Epithelial cell of esophagus (primary cell): ENCODE measurements around the gene IMPA2.

ENCODE experiments used
- DNase-seq: peaks from one replicate; pipeline ENCODE4 v3.0.0; 2010; ENCODE audit warnings: low read depth
- H3K4me3 ChIP-seq: 2 replicates; pipeline ENCODE4 v1.5.1; 2011; ENCODE audit warnings: mild to moderate bottlenecking, low read length, control low read depth
- TF ChIP-seq, protein P1 (sequence below): IDR thresholded peaks from 2 replicates; pipeline ENCODE4 v1.5.1; 2011; ENCODE audit warnings: low read depth, mild to moderate bottlenecking, low read length, control low read depth, inconsistent platforms; ENCODE audit not compliant: insufficient read depth; ENCODE audit errors: missing control alignments

Gene IMPA2

DNA sequence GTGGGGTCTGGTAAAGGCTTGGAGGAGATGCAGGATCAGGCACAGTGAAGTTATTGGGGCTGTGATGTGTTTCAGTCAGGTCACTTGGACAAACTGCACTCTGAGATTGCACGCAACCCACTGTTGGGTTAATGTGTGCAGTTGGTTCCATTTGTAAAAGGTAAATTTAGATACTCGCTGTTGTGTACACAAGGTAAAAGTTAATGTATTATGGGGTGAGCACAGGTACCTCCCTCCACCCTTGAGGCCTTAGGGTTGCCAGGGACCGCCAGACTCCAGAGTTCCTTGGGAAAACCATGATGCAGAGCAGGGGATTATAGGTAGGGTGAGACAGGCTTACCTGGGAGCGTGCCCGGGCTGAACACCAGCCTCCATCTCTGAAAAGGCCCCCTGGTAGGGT, 20.1 kb downstream of the IMPA2 start:
- TF ChIP-seq, protein P1, sequence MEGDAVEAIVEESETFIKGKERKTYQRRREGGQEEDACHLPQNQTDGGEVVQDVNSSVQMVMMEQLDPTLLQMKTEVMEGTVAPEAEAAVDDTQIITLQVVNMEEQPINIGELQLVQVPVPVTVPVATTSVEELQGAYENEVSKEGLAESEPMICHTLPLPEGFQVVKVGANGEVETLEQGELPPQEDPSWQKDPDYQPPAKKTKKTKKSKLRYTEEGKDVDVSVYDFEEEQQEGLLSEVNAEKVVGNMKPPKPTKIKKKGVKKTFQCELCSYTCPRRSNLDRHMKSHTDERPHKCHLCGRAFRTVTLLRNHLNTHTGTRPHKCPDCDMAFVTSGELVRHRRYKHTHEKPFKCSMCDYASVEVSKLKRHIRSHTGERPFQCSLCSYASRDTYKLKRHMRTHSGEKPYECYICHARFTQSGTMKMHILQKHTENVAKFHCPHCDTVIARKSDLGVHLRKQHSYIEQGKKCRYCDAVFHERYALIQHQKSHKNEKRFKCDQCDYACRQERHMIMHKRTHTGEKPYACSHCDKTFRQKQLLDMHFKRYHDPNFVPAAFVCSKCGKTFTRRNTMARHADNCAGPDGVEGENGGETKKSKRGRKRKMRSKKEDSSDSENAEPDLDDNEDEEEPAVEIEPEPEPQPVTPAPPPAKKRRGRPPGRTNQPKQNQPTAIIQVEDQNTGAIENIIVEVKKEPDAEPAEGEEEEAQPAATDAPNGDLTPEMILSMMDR, result no peak
- H3K4me3 ChIP-seq, result no peak overlapping the region
- no peak for DNase-seq

DNA sequence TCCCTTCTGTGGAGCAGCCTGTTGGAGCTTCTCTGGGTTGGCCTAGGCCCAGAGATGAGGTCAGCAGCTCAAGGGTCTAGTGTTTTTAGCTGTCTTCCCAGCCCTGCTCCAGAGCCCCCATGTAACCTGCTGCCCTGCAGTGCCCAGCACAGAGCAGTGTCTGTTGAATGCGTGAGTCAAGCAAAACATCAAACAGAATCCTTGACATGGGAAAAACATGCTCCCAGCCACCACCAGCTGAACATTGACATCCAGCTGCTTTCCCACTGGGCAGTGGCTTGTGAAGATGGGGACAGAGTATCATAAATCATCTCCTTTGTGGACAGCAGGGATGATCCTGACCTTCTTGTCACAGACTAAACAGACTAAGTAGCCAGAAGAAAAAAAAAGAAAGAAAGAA, 22.6 kb downstream of the IMPA2 start:
- TF ChIP-seq, protein P1, result no peak
- DNase-seq, result no peak
- no peak overlapping the region for H3K4me3 ChIP-seq

DNA sequence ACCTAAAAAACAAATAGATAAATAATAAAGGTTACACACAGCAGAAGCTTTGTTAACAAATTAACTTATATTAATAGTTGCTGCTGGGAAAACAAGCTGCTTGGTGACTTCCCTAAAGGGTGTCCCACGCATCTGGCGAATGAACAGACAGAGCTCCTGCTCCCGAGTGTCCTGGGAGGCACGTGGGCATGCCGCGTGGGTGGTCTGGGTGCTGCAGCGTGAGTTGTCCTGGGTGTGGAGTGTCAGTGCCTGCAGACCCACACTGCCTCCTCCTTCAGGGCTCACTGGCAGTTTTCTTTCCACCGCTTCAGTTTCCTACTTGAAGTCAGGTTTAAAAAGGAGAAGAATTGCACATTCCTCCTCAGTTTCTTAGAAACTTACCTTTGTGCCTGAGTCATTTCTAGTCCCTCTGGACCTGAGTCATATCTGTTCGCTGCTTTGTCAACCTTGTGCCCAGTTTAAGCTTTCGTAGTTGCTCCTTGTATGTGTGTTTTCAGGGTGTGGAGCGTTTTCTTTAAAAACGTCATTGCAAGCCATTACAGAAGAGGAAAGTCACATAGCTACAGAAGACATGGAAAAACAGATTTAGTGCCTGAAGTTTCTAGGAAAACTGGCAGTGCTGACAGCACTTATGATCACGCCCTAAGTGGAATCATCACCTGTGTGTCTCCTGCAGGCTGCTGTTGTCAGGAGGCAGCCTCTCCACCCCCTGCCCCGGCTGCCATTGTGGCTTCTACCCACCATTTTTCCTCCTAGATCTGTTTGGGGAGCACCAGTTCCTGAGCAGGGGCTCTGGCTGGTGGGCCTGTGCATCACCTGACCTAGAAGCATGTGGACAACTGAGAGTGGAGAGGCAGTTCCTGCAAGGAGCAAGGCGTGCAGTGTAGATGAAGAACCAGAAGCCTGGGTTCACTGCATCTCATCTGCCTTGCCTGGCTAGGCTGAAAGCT, 24.5 kb downstream of the IMPA2 start:
- TF ChIP-seq, protein P1, result no peak
- H3K4me3 ChIP-seq, result no peak overlapping the region
- peak; percentile 88 for DNase-seq

DNA sequence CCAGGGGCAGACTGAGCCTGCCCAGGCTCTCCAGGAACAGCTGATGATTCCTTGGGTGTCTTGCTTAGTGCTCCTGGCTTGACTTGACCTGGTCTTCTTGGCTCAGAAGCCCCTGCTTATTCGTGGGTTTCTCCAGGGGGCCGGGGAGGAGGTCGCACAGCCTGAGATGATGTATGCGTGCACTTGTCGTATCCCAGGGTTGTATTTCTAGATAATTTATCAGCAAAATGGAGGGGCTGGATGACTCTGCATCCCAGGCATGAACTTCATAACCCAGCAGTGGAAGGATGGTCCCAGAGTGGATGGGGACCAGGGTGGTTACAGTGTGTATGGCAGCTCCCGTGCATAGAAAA, 25.2 kb downstream of the IMPA2 start:
- H3K4me3 ChIP-seq, result no peak overlapping the region
- TF ChIP-seq, protein P1, result no peak
- no peak for DNase-seq

DNA sequence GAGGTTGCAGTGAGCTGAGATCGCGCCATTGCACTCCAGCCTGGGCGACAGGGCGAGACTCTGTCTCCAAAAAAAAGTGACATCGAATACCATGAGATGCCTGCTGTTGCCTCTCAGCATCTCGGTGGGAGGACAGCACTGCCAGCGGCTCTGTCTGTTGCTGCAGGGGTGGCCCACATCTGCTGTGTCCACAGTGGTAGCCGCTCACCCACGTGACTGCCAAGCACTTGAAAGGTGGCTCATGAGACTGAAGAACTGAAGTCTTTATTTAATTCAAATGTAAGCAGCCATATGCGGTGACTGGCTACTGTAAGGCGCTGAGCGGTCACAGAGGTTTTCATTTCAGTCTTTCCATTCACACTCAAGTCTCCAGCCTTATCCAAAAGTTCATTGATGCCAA, 25.8 kb downstream of the IMPA2 start:
- TF ChIP-seq, protein P1, result no peak
- no peak for DNase-seq
- no peak overlapping the region for H3K4me3 ChIP-seq

DNA sequence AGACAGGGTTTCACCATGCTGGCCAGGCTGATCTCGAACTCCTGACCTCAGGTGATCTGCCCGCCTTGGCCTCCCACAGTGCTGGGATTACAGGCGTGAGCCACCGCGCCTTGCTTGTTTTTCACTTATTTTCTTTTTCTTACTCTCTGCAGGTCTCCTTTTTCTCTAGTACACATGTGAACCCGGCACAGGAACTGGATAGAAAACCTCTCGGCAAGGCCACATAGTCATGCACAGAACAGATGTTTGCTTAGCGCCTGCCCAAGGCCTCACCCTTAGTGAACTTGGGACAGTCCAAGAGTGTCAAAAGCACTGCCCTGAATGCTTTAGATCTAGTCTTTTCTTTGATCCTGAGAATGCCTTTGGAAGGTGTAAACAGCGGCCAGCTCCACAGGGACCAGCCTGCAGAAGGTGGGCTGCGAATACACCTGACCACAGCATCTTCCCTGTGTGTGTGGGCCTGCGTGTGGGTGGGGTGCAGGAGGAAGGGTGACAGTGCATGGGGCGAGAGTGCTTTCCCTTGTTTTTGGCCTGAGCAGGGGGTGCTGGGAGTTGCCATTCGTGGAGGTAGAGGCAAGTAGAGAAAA, 27.0 kb downstream of the IMPA2 start:
- no peak for DNase-seq
- TF ChIP-seq, protein P1, result no peak
- no peak overlapping the region for H3K4me3 ChIP-seq
